Dedifferentiated amniotic fluid mesenchymal stem cell (primary cell): ENCODE results near the gene SPDYE1.

Source experiments
- DNase-seq: peaks from one replicate; pipeline ENCODE4 v3.0.0-alpha.2; 2016; ENCODE audit errors: extremely low spot score

SPDYE1 gene

GRCh38 chr7:44044315-44045225 lies 46.9 kb downstream of the SPDYE1 start, which contains the start of gene DBNL:
Gene DBNL, plus strand, starts transcription at chr7:44044702. Its CDS starts 36 bp downstream, at chr7:44044738.
- DNase-seq, result peak; percentile 88

DNA sequence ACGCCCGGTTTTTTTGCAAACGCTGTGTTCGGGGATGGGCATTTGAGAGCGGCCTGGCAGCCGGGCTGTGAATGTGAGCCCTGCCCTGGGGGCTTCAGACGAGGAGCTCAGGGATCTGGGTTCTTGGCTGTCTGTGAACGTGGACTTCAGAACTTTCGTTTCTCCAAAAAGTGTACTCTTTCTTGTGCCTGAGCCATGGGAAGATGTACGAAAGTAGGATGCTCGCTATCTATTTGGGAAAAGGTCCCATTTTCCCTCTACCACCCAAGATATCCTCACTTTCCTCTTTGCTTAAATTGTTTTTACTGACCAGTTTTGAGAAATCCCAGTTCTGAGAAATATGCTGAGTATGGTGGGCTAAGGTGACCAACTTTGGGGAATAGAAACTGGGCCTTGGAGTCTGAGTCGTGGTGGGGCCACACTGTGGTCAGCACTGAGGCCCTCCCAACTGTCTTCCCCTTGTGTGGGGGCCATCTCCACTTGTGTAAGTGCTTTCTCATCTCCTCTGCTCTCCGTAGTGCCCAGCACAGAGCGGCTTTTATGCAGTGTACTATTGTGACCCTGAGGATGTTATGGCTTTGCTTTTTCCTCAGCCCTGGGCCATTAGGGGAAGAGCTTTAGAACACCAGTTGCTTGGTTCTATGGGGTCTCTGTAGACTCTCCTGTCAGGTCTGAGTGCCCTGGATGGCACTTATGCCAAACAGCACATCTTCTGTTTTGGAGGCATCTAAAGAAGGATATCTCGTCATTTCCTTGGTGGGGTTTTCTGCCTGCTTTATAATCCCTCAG lies 47.7 kb downstream of the SPDYE1 start:
- no peak for DNase-seq

DNA sequence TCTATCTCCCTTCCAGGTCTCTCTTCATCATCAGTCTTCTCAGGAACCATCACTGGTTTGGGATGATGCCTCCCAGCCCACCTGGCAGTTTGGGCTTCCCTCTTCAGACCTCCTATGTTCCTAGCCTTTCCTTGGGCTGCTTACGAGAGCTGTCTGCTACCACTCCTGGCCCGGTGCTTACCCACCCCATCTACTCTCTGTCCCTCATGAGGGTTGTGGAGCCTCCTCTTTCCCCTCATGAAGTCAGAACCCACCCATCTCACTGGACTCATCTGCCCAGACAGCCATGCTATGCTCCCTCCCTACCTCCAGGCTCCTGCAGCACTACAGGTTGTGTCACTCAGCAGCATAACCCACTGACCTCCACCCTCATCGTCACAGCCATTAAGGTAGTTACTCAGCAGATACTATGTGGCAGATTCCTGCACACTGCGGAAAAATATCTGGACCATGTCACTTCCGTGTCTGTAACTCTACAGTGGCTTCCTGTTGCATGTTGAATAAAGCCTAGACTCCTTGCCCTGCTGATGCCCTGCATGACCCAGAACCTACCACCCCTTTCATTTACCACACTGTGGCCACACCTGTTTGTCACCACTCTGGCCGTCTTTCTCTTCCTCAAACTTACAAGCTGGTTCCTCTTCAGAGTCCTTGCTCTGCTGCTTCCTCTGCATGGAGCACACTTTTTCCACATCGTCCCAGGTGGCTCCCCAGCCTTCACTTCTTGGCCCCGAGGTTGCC lies 48.8 kb downstream of the SPDYE1 start:
- no peak for DNase-seq

DNA sequence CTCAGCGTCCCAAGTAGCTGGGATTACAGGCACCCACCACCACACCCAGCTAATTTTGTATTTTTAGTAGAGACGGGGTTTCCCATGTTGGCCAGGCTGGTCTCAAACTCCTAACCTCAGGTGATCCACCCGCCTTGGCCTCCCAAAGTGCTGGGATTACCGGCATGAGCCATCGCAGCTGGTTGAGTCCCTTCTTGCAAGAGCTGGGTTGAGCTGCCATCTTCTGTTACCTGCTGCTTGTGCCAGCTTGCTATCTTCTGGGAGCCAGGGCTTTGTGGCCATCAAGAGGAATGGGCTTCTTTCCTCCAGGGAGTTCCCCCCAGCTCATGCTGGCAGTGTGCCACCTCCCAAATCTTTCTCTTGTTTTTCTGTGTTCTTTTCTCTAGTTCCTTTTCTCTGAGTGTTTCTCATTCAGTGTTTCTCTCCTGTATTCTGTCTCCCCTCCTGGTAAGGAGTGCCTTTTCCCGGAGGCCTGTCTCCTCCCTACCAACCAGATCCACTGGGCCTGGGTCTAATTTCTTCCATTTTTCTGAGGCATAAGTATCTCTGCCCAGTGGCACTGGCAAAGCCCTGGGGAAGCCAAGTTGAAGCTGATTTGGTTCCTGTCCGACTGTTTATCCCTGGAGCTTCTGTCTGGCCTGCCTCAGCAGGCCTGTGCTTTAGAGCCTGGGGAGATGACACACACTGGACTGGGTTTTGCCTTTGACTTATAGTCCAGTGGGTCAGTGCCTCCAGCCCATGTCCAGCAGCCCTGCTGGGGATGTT lies 50.5 kb downstream of the SPDYE1 start:
- no peak for DNase-seq

- no peak for DNase-seq
These were observed 52.6 kb downstream of the SPDYE1 start for GRCh38 chr7:44050121-44050914.

DNA sequence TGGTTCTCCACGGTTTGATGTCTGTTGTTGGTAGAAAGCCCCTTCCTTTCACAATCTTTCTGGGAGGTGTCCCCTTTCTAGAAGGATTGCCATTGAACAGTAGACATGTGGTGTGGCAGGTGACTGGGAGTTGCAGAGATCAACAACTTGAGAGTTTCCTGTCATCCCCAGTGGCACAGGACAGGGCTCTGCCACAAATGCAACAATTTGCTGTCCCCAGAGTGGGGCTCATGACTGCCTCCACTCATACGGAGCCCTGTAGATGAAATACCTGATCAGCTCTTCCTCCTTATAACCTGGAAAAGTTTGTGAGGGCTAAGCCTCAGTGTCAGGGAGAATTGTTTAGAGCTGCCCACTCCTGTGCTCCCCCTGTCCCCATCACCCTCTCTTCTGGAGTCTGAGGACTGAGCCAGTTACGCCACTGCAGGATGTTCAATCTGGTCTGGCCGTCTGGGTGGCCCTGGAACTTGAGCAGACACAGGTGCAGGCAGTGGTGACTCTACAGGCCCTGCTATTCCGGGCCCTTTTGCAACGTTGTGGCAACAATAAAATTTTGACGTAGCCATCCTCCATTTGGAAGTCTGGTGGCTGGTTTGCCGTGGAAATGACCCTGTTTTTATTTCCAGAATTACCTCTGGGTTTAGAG lies 53.3 kb downstream of the SPDYE1 start:
- no peak for DNase-seq

GRCh38 chr7:44051611-44052220 lies 54.0 kb downstream of the SPDYE1 start:
- no peak for DNase-seq

- no peak for DNase-seq
These were observed 55.2 kb downstream of the SPDYE1 start for GRCh38 chr7:44052771-44053365.

- DNase-seq, result no peak
These were observed 59.0 kb downstream of the SPDYE1 start for GRCh38 chr7:44056681-44057080.

DNA sequence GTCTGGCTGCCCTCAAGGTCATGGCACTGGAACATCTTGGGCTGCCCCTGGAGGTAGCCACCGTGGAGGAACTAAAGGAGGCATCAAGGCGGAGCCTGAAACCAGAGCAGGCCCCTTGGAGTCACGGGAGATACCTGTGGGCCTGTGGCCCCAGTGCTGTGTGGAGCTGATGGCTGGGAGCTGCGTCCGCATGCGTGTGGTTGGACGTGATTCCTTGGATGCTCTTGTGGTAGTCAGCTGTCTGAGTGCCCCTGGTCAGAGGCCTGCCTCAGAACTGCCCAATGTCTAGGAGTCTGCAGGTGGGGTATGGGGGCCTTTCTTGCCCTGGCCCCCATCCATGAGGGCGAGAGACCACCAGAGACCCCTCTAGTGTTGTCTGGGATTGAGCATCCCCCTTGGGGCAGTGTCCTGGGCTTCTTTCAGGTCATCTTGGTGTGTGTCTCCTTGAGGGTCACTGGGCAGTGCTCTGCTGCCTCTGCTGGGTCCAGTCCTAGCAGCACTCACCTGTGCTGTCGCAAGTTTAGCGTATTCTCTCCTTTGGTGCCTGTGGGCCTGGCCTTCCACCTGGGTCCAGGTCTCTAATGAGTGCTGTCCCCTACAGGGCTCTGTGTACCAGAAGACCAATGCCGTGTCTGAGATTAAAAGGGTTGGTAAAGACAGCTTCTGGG lies 59.6 kb downstream of the SPDYE1 start:
- no peak for DNase-seq

GRCh38 chr7:44057849-44058758 lies 60.4 kb downstream of the SPDYE1 start:
- no peak for DNase-seq

DNA sequence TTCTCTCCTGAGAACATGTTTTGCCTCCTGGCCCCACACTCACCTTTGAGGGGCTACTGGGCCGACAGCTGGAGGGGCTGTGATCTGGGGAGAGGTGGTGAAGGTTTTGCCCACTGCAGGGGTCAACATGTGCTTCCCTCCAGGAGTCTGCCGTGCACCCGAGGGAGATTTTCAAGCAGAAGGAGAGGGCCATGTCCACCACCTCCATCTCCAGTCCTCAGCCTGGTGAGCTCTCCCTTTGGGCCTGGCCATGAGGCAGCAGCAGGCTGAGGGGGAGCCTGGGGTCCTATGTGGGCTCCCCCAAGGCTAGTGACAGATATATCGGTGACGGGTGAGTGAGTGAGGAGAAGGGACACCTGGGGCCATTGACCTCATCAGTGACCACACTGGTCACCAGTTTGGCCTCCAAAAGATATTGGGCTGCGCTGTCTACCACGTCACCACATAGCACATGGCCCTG lies 61.1 kb downstream of the SPDYE1 start:
- DNase-seq, result no peak

DNA sequence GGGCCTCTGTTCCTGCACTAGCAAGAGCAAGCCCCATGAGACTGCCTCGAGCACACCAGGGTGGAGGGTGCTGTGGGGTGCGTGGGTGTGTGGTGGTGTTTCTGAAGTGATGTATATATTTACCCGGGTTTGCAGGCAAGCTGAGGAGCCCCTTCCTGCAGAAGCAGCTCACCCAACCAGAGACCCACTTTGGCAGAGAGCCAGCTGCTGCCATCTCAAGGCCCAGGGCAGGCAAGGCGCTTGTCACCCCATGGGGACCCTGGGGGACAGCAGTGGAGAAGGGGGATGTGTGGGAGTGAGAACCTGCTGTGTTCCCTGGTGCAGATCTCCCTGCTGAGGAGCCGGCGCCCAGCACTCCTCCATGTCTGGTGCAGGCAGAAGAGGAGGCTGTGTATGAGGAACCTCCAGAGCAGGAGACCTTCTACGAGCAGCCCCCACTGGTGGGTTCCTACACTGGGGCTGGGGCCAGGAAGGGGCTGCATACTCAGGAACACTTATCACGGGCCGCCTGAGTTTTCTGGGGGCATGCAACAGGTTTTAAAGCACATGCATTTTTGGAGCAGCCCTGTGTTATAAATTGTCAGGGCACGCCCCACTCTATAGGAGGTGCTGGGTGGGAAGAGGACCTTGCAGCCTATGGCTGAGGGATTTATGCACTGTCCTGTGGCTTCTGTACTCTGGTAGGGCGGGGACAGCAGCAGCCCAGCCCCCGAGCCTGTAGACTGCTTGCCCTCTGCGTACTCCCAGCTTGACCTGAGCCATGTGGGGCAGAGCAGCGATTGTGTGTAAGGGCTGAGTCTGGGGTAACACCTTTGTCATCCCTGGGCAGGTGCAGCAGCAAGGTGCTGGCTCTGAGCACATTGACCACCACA lies 61.8 kb downstream of the SPDYE1 start:
- DNase-seq, result no peak
